Karpas-422 (cell line): ENCODE measurements around the gene LAPTM5. TPM values are rescaled to one million over a fixed set of nuclear protein-coding genes. Genes with fewer than 3 reads are reported as not detected.
A peak's percentile ranks its signal among the peaks of the same experiment; 100 is the strongest.

ENCODE experiments used
- DNase-seq: peaks from one replicate; pipeline ENCODE4 v3.0.0-alpha.2; 2015
- H2AFZ ChIP-seq: fragments of 200-600 bp; sonication (generic); 2 replicates; pipeline ENCODE4 v1.6.1; 2014; ENCODE audit warnings: antibody characterized with exemption, low read length, mixed read lengths
- H3K27ac ChIP-seq: fragments of 200-600 bp; sonication (generic); 2 replicates; pipeline ENCODE4 v1.5.1; 2014; ENCODE audit warnings: mild to moderate bottlenecking, low read length, moderate library complexity
- H3K27me3 ChIP-seq: fragments of 200-600 bp; sonication (generic); 2 replicates; pipeline ENCODE4 v1.6.1; 2014; ENCODE audit warnings: low read length, mixed read lengths
- H3K36me3 ChIP-seq: fragments of 200-600 bp; sonication (generic); 2 replicates; pipeline ENCODE4 v1.6.1; 2014; ENCODE audit warnings: low read length, mixed read lengths; ENCODE audit not compliant: insufficient read depth
- H3K4me1 ChIP-seq: fragments of 200-600 bp; sonication (generic); 2 replicates; pipeline ENCODE4 v1.6.1; 2014; ENCODE audit warnings: mild to moderate bottlenecking, low read length, mixed read lengths
- H3K4me2 ChIP-seq: fragments of 200-600 bp; sonication (generic); 2 replicates; pipeline ENCODE4 v1.6.1; 2014; ENCODE audit warnings: low read length, low read depth, mild to moderate bottlenecking; ENCODE audit not compliant: poor library complexity, severe bottlenecking
- H3K4me3 ChIP-seq: fragments of 200-600 bp; sonication (generic); 2 replicates; pipeline ENCODE4 v1.5.1; 2014; ENCODE audit warnings: mild to moderate bottlenecking, antibody characterized with exemption, low read length, mixed read lengths
- H3K79me2 ChIP-seq: fragments of 200-600 bp; sonication (generic); 2 replicates; pipeline ENCODE4 v1.6.1; 2014; ENCODE audit warnings: mild to moderate bottlenecking, low read length, mixed read lengths
- H3K9ac ChIP-seq: fragments of 200-600 bp; sonication (generic); 2 replicates; pipeline ENCODE4 v1.6.0; 2014; ENCODE audit warnings: low read length
- H3K9me2 ChIP-seq: fragments of 200-600 bp; sonication (generic), shearing (Covaris generic); replicated peaks from 2 replicates; pipeline ENCODE4 v1.6.0; 2014; ENCODE audit warnings: mild to moderate bottlenecking, low read length, moderate library complexity; ENCODE audit not compliant: insufficient read depth
- H3K9me3 ChIP-seq: fragments of 300-700, 200-600 bp; sonication (generic); 2 replicates; pipeline ENCODE4 v1.6.1; 2014; ENCODE audit warnings: low read length, mixed read lengths
- H4K20me1 ChIP-seq: fragments of 200-600 bp; sonication (generic); 2 replicates; pipeline ENCODE4 v1.6.1; 2014; ENCODE audit warnings: mild to moderate bottlenecking, antibody characterized with exemption, low read length, low read depth; ENCODE audit not compliant: insufficient read depth
- total RNA-seq: library from RNA; depleted of rRNA; stranded (reverse); fragments of >200 nt; shearing (Covaris generic); gene quantifications from 2 replicates; pipeline ENCODE4 v1.2.3, GENCODE V29; 2014; ENCODE audit warnings: low replicate concordance

LAPTM5 gene
- total RNA-seq, 1 experiment from 2014 or later: 184 TPM

GRCh38 chr1:30705698-30706097 lies 51.9 kb downstream of the LAPTM5 start:
- no peaks in the 10 kb centered on the region for H3K27me3 ChIP-seq
- no peaks in the 10 kb centered on the region for H3K36me3 ChIP-seq
- H3K27ac ChIP-seq: no peak overlapping the region
- no peak overlapping the region for H3K4me3 ChIP-seq
- no peak for DNase-seq
- H3K4me1 ChIP-seq: peaks cover 34% of the 10 kb centered on the region
- no peaks in the 10 kb centered on the region for H3K79me2 ChIP-seq
- H3K4me2 ChIP-seq: no peak overlapping the region
- no peaks in the 10 kb centered on the region for H3K9me3 ChIP-seq
- no peaks in the 10 kb centered on the region for H4K20me1 ChIP-seq
- no peaks in the 10 kb centered on the region for H3K9me2 ChIP-seq
- no peak overlapping the region for H2AFZ ChIP-seq
- H3K9ac ChIP-seq: no peak overlapping the region

- Histone ChIP-seq H3K36me3 (no peaks in the 10 kb centered on the region), H3K4me2 (no peak overlapping the region), H3K27ac (no peak overlapping the region), H2AFZ (no peak overlapping the region), H3K4me3 (no peak overlapping the region), H3K9me2 (no peaks in the 10 kb centered on the region), H3K27me3 (no peaks in the 10 kb centered on the region), H3K9ac (no peak overlapping the region), H3K9me3 (no peaks in the 10 kb centered on the region), H3K79me2 (no peaks in the 10 kb centered on the region), H3K4me1 (peaks cover 36% of the 10 kb centered on the region), H4K20me1 (no peaks in the 10 kb centered on the region)
- no peak for DNase-seq
Observed at GRCh38 chr1:30704765-30705509, 52.6 kb downstream of the LAPTM5 start.

GRCh38 chr1:30704271-30704670 lies 53.3 kb downstream of the LAPTM5 start:
- Histone ChIP-seq H2AFZ (no peak overlapping the region), H3K36me3 (no peaks in the 10 kb centered on the region), H3K4me2 (no peak overlapping the region), H4K20me1 (no peaks in the 10 kb centered on the region), H3K4me3 (no peak overlapping the region), H3K9ac (no peak overlapping the region), H3K9me3 (no peaks in the 10 kb centered on the region), H3K27ac (no peak overlapping the region), H3K4me1 (peaks cover 36% of the 10 kb centered on the region), H3K79me2 (no peaks in the 10 kb centered on the region), H3K9me2 (no peaks in the 10 kb centered on the region), H3K27me3 (no peaks in the 10 kb centered on the region)
- no peak for DNase-seq

- Histone ChIP-seq H3K4me2 (no peak overlapping the region), H2AFZ (no peak overlapping the region), H3K27me3 (no peaks in the 10 kb centered on the region), H3K36me3 (no peaks in the 10 kb centered on the region), H3K4me1 (peaks cover 46% of the 10 kb centered on the region), H3K9me2 (no peaks in the 10 kb centered on the region), H3K9ac (no peak overlapping the region), H3K9me3 (no peaks in the 10 kb centered on the region), H4K20me1 (no peaks in the 10 kb centered on the region), H3K4me3 (no peak overlapping the region), H3K27ac (no peak overlapping the region), H3K79me2 (no peaks in the 10 kb centered on the region)
- no peak for DNase-seq
Observed at GRCh38 chr1:30702823-30703222, 54.8 kb downstream of the LAPTM5 start.

GRCh38 chr1:30701258-30701633 lies 56.3 kb downstream of the LAPTM5 start:
- no peak overlapping the region for H2AFZ ChIP-seq
- H3K9me2 ChIP-seq: no peaks in the 10 kb centered on the region
- no peaks in the 10 kb centered on the region for H3K79me2 ChIP-seq
- H3K9ac ChIP-seq: peak overlapping the region; percentile 27; the same call in 1 of the 2 replicates
- no peaks in the 10 kb centered on the region for H4K20me1 ChIP-seq
- no peak overlapping the region for H3K4me2 ChIP-seq
- no peaks in the 10 kb centered on the region for H3K27me3 ChIP-seq
- H3K9me3 ChIP-seq: no peaks in the 10 kb centered on the region
- DNase-seq: no peak
- peaks cover 46% of the 10 kb centered on the region for H3K4me1 ChIP-seq
- no peaks in the 10 kb centered on the region for H3K36me3 ChIP-seq
- no peak overlapping the region for H3K27ac ChIP-seq
- H3K4me3 ChIP-seq: no peak overlapping the region

- no peak overlapping the region for H3K9ac ChIP-seq
- no peaks in the 10 kb centered on the region for H3K27me3 ChIP-seq
- H2AFZ ChIP-seq: no peak overlapping the region
- no peak overlapping the region for H3K27ac ChIP-seq
- H3K79me2 ChIP-seq: no peaks in the 10 kb centered on the region
- H3K4me3 ChIP-seq: no peak overlapping the region
- no peaks in the 10 kb centered on the region for H3K9me2 ChIP-seq
- H3K36me3 ChIP-seq: no peaks in the 10 kb centered on the region
- peaks cover 48% of the 10 kb centered on the region for H3K4me1 ChIP-seq
- no peak for DNase-seq
- H4K20me1 ChIP-seq: no peaks in the 10 kb centered on the region
- H3K4me2 ChIP-seq: no peak overlapping the region
- H3K9me3 ChIP-seq: no peaks in the 10 kb centered on the region
Observed at GRCh38 chr1:30700528-30701257, 56.9 kb downstream of the LAPTM5 start.

- Histone ChIP-seq H3K4me1 (peaks cover 53% of the 10 kb centered on the region), H3K79me2 (no peaks in the 10 kb centered on the region), H4K20me1 (no peaks in the 10 kb centered on the region), H3K9me2 (no peaks in the 10 kb centered on the region), H3K9me3 (no peaks in the 10 kb centered on the region), H3K27ac (no peak overlapping the region), H3K4me2 (no peak overlapping the region), H3K36me3 (no peaks in the 10 kb centered on the region), H3K9ac (no peak overlapping the region), H3K27me3 (no peaks in the 10 kb centered on the region), H2AFZ (no peak overlapping the region), H3K4me3 (no peak overlapping the region)
- DNase-seq: no peak
Observed at GRCh38 chr1:30699762-30700161, 57.8 kb downstream of the LAPTM5 start.

GRCh38 chr1:30698401-30698981 lies 59.1 kb downstream of the LAPTM5 start:
- peak overlapping the region; percentile 20; the same call in 1 of the 2 replicates for H3K9ac ChIP-seq
- H3K4me2 ChIP-seq: no peak overlapping the region
- no peaks in the 10 kb centered on the region for H3K27me3 ChIP-seq
- H3K4me3 ChIP-seq: no peak overlapping the region
- no peaks in the 10 kb centered on the region for H3K79me2 ChIP-seq
- no peak overlapping the region for H3K27ac ChIP-seq
- H3K4me1 ChIP-seq: peaks cover 65% of the 10 kb centered on the region
- no peaks in the 10 kb centered on the region for H3K9me3 ChIP-seq
- no peak overlapping the region for H2AFZ ChIP-seq
- no peaks in the 10 kb centered on the region for H4K20me1 ChIP-seq
- DNase-seq: no peak
- no peaks in the 10 kb centered on the region for H3K9me2 ChIP-seq
- no peaks in the 10 kb centered on the region for H3K36me3 ChIP-seq
